Right forelimb (tissue), 1 donor: Measurements from ENCODE around the gene HYAL1.
A peak's percentile ranks its signal among the peaks of the same experiment; 100 is the strongest.

Experiments
- DNase-seq: peaks from one replicate; pipeline ENCODE4 v3.0.0-alpha.2; 2018

The HYAL1 gene

DNA sequence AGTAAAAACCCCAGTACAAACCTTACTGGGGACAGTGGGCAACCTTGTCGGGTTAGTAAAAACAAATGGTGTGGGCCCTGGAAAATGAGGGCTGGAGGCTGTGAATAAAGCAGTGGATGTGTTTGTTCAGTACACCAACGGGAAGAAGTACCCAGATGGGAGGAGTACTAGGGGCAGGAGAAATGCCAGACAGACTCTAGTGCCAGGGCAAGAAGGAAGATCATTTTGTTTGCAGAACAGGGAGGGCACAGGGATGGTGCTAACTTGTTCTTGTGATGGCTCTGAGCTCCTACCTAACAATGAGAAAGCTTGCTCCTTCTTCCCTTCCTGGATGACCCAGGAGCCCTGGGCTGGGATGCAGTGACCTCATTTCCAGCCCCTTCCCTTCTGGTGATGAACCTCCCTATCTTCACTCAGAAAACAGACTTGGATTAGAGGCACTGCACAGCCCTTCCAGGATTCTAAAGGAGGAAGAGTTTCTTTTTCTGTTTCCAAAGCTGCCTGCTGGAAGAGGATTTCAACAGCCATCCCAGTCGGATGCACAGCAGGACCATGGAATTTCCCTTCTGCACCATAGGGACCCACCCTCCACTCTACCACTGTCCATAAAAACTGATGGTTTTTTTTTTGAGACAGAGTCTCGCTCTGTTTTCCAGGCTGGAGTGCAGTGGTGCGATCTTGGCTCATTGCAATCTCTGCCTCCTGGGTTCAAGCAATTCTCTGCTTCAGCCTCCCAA lies 31.1 kb upstream of the HYAL1 start:
- no peak for DNase-seq

DNA sequence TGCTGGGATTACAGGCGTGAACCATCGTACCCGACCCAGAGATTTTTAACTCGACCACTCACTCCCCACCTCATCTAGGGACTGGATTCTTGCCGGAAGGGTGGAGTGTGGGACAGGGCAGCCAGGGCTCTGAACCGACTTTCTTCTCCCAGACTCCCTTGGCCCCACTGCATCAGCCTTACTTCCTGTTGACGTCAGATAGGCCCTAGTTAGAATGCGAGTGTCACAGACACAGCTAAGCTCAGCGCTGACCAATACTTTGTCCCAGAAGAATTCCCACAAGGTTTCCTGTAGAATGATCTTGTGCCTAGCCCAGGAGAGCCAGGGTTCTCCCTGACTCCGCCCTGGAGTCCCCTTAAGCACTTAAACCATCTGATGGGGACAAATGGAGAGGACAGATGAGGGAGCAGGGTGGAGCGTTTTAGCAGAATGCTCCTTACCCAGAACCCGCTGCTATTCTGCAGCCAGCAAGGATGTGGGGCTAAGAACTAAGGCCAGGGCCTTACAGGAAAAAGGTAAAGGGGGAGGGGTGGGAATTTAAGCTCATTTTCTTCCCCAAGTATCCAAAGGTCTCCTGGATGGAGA lies 30.5 kb upstream of the HYAL1 start:
- DNase-seq = no peak

DNA sequence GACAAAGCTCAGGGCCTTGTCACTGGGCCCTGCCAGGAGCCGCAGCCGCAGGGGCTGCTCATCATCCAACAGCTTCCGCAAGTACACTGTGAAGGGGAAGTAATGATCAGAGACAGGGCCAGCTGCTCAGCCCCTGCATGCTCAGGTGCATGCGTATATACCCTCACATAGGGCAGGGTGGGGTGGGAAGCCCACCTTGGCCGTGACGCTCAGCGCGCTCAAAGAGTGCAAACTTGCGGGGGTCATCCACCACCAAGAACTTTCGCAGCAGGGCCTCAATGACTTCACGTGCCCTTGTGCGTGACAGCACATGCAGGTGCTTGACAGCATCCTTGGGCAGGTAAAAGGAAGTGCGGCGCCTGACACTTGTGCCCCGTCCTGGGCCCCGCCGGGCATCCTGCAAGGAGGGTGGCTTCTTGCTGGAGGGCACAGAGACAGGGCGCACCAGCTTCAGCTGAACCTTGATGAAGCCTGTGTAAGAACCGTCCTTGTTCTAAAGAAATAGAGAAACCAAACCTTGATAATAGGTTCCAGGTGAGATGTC lies 28.1 kb upstream of the HYAL1 start:
- no peak for DNase-seq

DNA sequence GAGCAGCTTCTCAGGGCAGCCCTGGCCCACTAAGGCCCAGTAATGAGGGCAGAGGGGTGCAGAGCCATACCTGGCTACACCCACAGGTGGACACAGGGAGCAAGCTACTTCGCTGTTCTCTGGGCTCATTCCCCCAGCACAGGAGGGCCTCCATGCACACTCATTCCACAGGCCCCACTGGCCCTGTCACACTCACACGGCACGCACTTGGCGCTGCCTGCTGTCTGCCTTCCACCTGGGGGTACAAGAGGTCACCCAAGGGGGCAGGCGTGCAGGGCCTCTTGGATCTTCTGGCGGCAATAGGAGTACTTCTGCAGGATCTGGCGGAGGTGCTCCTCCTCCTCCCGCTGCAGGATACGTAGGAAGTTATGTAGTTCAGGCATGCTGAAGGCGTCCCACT lies 27.0 kb upstream of the HYAL1 start:
- no peak for DNase-seq

DNA sequence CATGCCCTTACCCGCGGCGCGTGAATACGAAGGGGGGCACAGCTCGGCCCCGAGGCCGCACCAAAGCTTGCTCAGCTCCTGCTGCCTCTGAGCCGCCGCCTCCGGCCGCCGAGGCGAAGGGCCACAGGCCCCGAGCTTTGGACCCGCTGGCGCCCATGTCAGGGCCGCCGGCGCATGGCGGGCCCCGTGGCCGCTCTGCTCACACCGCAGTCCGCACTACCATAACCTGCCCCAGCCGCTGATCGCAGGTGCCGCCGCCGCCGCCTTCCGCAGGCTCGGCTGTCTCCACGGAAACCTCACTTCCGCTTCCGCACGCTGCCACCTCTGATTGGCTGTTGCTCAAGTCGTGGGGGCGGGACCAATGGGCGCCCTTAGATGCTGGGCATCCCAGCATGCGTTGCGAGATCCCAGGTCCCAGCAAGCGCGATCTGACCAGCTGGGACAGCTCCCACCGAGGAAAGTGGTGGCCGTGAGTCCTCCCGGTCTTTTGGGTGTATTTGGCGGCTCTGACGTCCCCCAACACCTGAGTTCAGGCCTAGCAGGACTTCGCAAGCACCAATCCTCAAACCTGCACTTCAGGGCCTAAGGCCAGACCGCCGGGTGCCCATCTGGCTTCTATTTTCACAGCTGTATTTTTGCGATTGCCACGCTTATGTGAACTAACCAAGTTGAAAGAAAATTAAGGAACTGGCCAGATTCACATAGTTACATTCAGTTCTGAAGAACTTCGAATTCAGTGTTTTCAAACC lies 24.7 kb upstream of the HYAL1 start, which contains the start of gene TUSC2:
Gene TUSC2 (minus strand): TSS at position 281 of the 749 bp plus-strand sequence. CDS start 124 bp downstream, at position 157.
- DNase-seq = peak; percentile 96

DNA sequence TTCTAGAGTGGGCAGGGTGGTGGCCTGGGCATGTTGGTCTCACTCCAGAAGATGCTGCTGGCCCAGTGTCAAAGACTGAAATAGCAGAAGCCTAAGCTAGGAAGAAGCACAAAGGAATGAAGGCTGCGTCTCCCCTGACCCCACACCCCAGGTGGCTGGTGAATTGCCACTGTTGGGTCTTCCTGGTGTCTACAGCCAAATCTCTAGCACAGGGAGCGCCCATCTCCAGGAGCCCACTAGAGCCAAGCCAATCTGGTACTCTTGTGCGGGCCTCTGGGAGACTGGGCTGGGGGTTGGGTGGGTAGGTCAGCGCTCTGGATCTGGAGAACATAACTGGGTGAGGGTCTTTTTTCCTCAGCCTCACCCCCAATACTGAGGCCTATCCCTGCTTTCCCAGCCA lies 23.8 kb upstream of the HYAL1 start:
- no peak for DNase-seq

DNA sequence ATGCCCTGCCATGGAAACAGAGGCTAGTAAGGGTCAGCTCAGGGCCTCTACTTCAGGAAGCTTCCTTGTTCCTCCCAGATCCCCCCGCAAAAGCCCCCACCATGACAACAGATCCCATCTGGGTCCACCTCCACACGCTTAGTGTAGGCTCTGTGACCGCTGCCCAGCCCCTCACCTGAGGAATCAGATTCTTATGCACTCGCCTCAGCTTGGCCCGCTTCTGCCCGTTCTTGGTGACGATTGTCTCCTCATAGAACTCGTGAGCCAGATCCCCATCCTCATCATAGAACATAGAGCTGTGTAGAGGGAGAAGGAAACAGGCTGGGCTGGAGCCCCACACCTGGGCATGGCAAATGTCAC lies 22.8 kb upstream of the HYAL1 start:
- no peak for DNase-seq

DNA sequence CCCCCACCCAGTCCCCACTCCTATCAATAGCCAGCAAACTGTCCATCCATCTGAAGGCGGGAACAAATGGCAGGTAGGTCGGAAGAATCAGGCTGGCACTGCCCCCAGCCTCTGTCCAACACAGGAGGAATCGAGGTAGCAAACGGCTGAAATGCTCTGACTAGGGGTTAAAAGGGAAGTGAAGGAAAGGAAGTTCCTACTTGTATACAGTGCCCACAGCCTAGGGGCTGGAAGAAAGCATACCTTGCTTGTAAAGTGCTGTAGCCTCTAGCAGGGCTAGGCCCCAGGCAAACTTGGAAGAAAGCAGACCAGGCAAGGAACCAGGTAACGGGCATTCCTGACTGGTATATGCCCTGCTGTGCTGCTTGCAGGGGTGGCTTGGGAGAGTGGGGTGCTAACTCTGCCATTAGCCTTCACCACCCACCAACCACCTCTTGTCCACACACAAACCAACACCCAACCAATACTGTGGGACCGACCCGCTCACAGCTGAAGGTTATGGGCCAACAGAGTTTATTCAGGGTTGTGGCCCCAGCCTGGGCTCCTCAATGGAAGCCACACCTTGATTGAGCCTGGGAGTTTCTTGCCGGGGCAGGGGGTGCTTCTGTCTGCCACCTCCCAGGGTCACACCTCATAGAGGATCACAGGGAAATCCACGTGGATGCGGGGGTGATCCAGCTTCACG lies 22.3 kb upstream of the HYAL1 start:
- no peak for DNase-seq

DNA sequence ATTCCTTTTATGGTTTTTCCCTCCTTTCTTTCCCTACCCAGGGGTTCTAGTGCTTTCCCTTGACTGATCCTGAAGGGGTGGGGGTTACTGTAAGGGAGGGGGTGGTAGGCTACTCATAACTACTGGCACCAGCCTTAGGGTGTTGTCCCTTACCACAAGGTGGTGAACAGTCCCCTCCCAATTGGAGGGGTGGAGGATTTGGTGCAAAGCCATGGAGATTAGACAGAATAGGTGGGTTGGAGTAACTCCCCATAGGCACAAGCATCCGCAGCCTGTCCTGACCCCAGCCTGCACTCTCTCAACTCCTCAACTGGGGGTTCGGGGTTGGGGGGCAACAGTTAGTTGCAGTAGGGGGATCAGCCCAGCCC lies 21.7 kb upstream of the HYAL1 start:
- no peak for DNase-seq

DNA sequence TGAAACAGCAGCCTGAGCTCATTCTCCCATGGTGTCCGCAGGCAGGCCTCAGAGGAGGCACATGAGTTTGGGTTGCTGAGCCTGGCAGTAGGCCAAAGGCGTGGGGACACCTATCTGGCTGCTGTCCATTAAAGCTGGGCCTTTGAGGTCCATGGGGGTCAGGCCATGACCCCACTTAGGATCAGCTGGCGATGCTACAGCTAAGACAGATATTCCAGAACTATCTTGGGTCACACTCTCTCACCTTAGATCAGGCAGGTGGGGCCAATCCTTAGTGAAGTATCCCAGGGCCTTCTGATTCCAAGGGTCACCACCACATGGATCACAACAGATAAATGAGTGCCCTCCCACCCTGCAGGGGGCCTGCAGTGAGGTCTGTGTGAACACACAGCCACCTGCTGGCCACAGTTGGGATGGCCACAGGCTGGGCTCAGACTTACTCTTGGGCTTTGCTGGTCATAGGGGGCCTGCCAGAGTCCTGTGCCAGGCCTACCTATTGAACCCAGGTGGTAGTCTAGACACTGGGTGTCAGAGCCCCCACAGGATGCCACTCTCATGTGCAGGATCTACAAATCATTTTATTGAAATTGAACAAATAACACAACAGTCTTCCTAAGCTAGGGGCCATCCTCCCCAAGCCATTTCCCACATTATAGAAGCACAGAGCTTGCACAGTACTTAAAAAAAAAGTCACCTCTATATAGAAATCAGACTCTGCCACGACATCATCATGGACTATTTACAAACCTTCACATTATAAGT lies 21.2 kb upstream of the HYAL1 start:
- DNase-seq = peak; percentile 74

DNA sequence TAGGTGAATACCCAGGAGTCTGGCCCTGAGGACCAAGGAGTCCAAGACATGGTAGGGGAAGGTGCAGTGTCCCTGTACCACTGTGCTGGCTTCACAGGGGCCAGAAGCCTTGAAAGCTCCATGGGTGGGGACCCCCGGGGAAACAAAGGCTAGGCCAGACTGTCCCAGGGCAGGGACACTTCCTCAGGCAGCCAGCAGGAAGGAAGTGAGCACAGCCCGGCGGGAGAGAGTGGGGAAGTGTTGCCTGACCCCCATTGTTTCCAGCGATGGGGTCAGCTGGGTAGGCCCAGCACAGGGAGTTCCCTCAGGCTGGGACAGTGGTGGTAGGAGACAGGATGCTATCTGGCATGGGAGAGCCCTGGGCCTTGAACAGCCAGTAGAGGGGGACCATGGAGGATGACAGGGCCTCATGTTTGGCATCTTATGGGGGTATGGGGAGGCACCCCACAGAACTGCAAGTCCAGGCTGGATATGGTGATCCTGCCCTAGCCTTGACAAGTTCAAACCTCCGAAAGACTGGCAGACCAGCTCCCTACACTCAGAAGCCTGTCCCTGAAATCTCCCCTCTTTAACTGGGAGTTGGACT lies 20.3 kb upstream of the HYAL1 start:
- DNase-seq = no peak

DNA sequence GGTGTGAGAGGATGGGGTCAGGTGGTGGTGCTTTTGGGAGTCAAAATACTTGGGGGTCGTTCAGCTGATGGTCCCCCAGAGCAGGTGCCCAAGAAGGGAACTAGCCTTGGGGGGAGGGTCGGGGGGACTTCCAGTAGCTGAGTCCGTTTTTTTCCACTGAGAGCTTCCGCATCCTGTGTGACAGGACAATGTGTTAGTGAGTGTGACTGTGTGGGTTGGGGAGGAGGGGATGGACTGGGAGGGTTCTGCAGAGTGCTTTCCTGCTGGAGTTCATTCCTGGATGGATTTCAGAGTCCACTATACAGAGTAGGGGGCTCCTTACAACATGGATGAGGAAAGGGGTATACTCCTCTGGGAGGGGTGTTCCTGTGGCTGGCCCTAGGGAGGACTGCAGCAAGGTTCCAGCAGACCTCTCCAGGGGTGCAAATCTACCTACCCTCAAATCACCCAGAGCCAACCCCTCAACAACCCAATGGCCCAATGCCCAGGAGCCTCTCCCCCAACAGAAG lies 19.8 kb upstream of the HYAL1 start:
- DNase-seq = no peak

DNA sequence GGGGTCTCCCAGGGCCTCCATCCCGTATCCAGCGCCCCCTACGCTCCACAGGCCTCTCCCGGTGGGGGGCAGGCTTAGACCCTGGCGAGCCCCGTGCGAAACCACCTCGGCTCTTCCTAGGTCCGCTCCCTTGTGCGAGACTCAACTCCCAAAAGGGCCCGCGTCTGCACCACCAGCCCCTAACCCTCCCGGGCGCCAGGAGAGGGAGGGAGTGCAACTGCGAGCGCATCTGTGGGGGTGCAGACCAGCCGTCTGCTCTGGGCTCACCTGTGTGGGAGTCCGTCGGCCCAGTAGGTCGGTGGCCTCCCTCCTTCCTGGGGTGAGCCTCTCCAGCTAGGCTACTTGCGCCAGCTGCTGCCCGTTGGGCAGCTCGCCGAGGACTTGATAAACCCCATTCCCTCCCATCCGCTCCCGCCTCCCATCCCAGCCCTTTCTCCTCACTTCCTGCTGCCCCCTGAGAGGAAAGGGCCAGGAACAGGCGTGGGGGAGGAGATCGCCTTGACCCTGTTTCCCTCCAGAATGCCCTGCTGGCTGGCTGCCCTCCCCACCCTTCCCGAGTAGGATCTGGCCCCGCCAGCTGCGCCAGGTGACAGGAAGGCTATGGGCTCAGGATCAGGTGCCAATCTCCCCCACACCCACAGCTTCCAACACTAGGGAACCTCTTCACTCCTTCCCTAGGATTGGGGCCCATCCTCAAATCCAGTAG lies 19.2 kb upstream of the HYAL1 start, which contains the start of gene HYAL2:
Gene HYAL2 (minus strand): TSS at position 360 of the 706 bp plus-strand sequence. CDS start 2,256 bp downstream, outside the sequence.
- no peak for DNase-seq

DNA sequence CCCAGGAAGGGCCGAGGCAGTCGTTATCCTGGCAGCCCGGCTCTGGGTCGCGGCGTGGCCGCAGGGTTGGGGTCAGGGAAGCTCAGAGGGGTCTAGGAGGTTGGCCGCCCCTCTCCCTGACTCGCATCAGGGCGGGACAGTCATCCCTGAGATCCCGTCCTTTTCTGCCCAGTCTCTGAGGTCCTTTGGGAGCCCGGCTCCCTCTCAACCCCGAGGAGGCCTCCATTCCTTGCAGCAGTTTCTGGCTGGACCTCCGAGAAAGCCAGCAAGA lies 18.7 kb upstream of the HYAL1 start:
- DNase-seq = no peak

DNA sequence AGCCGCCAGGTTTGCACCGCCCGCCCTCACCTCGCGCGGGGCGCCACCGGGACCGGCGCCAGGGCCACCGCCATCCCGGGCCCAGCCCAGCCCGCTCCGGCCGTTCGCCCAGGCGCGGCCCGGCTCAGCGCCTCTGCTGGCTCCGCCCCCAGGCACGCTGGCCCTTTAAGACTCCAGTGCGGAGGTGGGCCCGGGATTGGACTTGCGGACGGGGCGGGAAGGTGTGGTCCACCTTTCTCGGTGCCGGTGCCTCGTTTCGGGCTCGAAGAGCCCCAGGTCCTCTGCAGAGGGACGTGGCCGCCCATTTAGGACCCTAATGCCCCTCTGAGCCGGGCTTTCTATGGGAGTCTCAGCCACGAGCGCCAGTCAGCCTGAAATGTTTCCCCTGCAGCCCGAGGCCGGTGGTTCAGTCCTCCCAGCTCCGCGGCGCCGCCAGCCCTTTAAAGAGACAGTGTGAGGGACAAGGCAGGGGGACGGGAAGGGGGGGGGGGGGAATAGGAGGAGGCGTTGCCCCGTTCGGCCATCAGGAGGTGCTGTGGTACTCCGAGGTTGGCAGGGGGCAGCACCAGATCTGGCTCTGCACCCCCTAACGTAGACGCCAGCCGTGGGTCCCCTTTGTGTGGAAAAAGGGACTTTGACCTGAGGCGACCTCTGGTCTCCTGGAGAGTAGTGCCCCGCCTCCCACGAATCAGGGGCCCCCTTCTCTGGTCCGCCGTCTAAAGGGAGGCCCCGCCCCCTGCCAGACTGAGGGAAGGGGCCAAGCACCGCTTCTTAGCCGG lies 18.2 kb upstream of the HYAL1 start:
- DNase-seq = peak; percentile 95

DNA sequence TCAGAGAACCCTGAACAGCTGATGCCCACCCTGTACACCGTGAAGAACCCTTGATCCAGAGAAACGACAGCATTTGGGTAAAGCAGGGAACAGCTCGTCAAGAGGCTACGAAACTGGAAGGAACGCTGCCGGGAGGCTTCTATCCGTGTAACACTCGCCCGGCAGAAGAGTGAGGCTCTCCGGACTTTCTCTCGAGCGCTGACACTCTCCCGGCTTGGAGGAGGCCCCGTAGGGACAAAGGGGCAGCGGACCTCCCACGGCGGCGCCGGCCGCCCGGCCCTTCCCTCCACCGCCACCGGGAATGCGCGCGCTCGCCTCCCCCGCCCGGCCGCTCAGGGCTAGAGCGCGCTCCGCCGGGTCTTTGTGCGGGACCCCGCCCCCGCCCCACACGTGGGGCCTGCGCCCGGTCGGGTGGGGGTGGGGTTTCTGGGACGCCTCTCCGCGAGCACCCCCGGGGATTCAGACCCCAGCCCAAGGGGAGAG lies 17.5 kb upstream of the HYAL1 start:
- DNase-seq = no peak

DNA sequence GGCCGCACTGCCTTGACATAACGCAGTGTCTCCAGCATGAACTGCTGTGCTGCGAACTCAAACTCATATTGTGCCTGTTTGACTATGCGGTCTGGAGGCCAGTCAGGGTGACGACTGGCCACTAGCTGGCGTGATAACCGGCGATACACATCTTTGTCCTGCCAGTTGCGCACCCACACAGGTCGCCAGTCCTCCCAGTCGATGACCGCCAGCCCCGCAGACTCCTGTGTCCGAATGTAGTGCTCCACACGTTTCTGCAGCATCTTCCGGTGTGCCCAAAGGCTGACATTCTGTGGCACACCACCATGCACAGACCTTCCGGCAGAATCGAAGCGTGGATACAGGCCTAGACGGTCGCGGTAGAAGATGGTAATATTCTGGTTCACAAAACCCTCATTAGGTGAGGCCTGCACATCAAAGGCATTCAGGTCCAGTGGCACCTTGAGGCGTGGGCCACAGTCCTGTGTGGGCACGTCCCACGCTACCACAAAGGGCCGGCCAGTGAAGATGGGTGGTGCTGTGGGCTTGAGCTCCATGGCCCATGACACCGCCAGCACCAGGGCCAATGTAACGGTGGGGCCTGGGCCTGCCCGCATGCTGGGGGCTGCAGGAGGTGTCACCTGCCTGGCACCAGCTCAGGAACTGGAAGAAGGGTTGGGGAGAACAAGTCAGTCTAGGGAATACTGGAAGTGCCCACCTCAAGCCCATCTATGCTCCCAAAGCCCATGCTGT lies 16.7 kb upstream of the HYAL1 start:
- DNase-seq = no peak

DNA sequence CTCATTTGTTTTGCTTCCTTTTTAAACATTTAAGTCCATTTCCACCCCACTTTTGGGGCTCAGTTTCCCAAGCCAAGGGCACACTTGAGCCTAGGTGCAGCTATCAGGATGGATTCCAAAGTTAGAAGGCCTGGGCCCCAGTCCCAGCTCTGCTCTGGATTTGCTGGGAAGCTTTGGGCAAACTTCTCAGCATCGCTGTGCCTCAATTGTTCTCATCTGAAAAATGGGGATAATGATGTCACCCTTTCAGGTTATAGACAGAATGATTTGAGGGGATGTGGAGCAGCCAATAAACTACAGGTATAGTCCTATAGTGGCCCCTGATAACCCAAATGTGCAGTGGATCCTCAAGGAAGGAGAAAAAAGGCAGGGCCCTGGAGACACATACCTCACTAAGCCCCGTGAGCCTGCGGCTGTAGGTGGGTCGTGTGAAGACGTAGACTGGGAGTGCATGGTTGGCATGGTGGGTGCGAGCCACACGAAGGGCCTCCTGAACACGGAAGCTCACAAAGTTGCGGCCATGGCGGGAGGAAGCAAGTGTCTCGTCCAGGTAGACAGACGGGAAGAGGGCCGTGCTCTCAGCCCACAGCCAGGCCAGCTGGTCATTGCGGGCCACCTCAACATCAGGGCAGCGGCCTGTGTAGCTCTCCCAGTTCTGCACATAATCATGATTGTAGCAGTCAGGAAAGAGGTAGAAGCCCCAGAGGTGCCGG lies 16.0 kb upstream of the HYAL1 start:
- no peak for DNase-seq

DNA sequence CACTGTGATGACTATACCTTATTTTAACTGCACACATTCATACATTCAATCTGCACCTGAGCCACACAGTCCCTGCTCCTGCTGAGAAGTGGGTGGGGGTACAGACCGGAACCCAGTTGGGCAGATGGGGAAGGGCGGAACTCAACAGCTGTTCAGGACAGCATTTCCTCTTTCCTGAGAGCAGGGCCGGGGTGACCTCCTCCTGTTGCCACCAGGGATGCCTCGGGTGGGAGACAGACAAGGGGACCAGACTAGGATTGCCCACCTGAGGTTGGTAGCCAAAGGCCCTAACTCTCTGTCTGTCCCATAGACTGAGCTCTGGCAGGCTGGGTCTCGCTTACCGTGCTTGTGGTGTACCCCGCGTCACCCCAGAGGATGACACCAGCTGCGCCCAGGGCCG lies 15.2 kb upstream of the HYAL1 start:
- no peak for DNase-seq
